Measurements from ENCODE around the gene OTP. TPM values are rescaled to one million over a fixed set of nuclear protein-coding genes. Genes with fewer than 3 reads are reported as not detected.
A peak's percentile ranks its signal among the peaks of the same experiment; 100 is the strongest.

The OTP gene
- total and polyA plus RNA-seq, 5 experiments from 2014 or later = not detected

DNA sequence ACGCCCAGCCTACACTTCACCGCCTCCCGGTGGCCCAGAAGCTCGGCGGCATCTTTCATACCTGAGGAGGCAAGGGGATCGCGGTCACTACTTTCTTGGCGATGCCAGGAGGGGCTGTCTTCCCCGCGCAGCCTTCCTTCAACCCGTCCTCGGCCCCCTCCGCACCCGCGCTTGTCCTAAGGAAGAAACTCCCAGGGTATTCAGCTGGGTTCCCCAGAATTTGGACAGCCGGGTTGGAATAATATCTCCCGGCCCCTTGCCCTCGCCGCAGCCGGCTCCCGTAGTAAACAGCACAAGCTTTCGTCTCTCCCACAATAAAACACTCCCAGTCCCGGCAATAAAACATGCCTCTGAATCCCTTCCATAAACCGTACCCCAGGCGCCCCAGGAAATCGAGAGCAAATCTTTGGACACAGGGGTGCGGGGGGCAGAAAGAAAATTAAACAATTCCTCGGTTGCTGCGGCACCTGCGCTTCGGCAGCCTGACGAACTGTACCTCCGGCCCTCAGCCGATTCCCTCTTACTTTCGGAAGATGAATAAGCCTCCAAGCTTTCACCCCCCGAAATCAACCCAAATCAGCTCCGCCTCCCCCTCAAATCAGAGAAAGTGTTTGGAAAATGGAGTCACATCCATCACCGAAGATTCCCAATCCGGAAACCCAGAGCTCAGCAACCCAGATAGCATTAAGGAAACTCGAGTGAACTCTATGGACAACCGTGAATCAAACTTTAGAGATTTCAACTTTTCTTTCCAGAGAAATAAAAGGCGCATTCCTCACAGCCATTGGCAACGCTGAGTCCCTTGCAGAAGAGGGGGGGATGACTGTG lies 1.1 kb downstream of the OTP start:
- Mint-ChIP-seq H3K27ac (peak overlapping the region in 5 of 10 donors; percentile 10 to 85 (median 49)), H3K36me3 (peaks cover 12 to 47% (median 15%) of the 10 kb centered on the region in 3 donors), H3K27me3 (peaks cover 47 to 81% (median 64%) of the 10 kb centered on the region in 5 donors), H3K4me3 (peak overlapping the region in 9 of 10 donors; percentile 50 to 68 (median 57)), H3K9me3 (peaks cover 4 to 55% (median 28%) of the 10 kb centered on the region in 9 donors), H3K4me1 (peaks cover 18 to 41% (median 24%) of the 10 kb centered on the region in 4 donors)
- ATAC-seq (no peak), DNase-seq (no peak)
- POLR2A ChIA-PET = interaction anchor here (0.6 kb wide), 1 partner anchor 9 kb away, joined by 3 read pairs; no protein-coding TSS in a partner anchor

DNA sequence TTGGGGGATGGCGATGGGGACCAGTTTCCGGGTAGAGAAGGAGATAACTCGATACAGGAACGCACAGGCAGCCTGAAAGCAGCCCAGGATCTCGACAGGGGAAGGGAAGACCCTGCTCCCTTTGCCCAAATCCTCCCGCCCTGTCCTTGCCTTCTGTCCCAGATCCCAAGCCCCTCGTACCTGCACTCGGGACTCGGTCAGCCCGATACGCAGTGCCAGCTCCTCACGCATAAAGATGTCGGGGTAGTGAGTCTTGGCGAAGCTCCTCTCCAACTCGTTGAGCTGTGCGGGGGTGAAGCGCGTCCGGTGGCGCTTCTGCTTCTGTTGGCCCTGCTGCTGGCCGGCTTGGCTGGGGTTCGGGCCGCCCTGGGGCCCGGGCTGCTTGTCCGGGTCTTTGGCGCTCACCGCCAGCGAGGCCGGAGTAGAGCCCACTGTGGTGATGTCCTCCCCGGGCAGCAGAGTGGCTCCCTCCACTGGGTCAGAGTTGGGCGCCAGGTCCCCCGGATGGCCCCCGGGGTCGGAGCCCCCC lies 1.8 kb downstream of the OTP start:
- Mint-ChIP-seq H3K27ac (peak overlapping the region in 1 of 10 donors; percentile 78), H3K27me3 (peaks cover 48 to 81% (median 64%) of the 10 kb centered on the region in 5 donors), H3K4me1 (peaks cover 20 to 42% (median 24%) of the 10 kb centered on the region in 4 donors), H3K36me3 (peaks cover 12 to 46% (median 15%) of the 10 kb centered on the region in 3 donors), H3K9me3 (peaks cover 4 to 57% (median 27%) of the 10 kb centered on the region in 9 donors), H3K4me3 (peak overlapping the region in 1 of 10 donors; percentile 20)
- DNase-seq (no peak), ATAC-seq (no peak)
- POLR2A ChIA-PET = no interaction called here

- Mint-ChIP-seq H3K27ac (peak overlapping the region in 2 of 10 donors; percentile 53 to 78), H3K4me3 (no peak overlapping the region), H3K4me1 (peaks cover 22 to 42% (median 26%) of the 10 kb centered on the region in 4 donors), H3K27me3 (peaks cover 48 to 81% (median 63%) of the 10 kb centered on the region in 5 donors), H3K9me3 (peaks cover 3 to 55% (median 29%) of the 10 kb centered on the region in 9 donors), H3K36me3 (peaks cover 12 to 44% (median 15%) of the 10 kb centered on the region in 3 donors)
- POLR2A ChIA-PET = no interaction called here
- ATAC-seq (no peak), DNase-seq (no peak)
Observed at GRCh38 chr5:77635917-77636640, 2.4 kb downstream of the OTP start.

DNA sequence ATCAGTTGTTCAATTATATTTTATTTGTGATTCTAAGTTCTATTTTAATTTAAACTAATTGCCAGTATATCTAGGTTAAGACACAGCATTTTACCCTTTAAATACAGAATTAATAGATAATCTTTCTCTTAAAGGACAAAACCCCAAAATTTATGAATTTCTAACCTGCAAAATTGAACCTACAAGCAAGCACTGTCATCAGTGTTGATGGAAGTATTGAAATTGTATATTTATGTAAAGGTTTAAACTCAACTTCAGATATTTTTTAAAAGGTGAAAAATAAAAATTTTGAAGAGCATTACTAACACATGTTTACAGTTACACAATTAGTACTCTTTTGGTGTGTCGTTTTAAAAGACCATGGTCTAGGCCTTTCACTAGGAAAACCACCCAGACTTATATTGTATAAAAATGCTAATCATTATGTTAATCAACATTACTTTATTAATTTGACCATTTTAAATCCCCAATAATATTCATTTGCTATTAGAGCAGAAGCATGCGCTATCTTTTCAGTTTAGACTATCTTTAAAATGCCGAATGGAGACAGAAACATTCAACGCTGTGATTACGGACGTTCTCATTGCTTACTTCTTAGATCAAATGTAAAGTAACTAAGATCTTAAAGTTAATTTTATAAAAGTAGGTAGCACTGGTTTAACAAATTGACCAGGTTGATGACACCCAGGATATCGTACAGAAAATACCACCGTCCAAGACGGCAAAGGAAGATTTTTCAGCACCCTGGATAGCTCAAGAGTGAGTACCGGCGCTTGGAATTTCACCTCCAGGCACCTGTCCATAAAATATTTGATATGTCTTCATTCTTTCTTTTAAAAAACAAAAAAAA lies 3.2 kb downstream of the OTP start:
- Mint-ChIP-seq H3K4me1 (peaks cover 18 to 39% (median 29%) of the 10 kb centered on the region in 4 donors), H3K9me3 (peaks cover 2 to 52% (median 28%) of the 10 kb centered on the region in 9 donors), H3K36me3 (peaks cover 11 to 44% (median 15%) of the 10 kb centered on the region in 3 donors), H3K4me3 (no peak overlapping the region), H3K27ac (no peak overlapping the region), H3K27me3 (peaks cover 50 to 81% (median 63%) of the 10 kb centered on the region in 5 donors)
- no peak for DNase-seq
- ATAC-seq = no peak
- POLR2A ChIA-PET = no interaction called here

DNA sequence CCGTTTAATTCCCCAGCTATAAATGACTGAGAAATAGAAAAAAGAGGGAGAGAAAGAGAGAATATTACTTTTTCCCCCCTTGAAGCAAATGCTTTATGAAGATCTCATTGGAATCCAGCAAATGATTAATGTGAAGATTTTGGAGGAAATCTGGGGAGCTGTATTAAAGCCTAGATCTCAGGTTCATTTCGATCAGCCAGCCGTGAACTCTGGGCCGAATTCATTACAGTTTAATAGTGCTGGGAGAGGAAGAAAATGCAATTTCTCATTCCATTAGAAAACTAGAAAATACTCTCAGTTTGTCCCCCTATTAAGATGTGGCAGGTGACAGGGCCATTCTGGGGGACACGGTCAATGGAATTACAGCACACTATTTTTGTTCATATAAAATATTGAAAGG lies 4.8 kb downstream of the OTP start:
- Mint-ChIP-seq H3K27me3 (peaks cover 52 to 78% (median 65%) of the 10 kb centered on the region in 5 donors), H3K4me3 (no peak overlapping the region), H3K9me3 (peaks cover 2 to 56% (median 26%) of the 10 kb centered on the region in 9 donors), H3K27ac (no peak overlapping the region), H3K4me1 (peaks cover 22 to 41% (median 33%) of the 10 kb centered on the region in 4 donors), H3K36me3 (peaks cover 11 to 47% (median 16%) of the 10 kb centered on the region in 3 donors)
- ATAC-seq (no peak), DNase-seq (no peak)
- POLR2A ChIA-PET = no interaction called here

DNA sequence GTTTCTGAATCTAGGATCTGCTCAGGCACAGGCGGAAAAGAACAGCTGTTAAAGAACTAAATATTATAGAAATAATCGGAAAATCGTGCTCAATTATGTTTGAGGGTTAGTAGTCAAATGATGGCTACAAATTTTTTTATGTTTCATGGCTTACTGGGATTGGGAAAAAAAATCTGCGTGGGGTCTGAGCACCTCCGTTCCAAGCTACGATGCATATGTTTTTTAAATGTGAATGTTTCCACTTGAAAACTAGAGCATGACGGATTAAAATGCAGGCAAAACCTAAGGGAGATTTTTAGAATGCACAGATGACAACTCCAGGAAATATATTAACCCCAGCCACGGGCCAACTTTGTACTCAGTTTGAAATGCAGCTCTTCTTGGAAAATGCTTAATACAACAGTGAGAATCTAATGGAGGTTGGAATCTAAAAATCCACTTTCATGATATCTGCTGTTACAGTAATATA lies 5.3 kb downstream of the OTP start:
- Mint-ChIP-seq H3K4me1 (peaks cover 22 to 42% (median 35%) of the 10 kb centered on the region in 4 donors), H3K36me3 (peaks cover 12 to 50% (median 18%) of the 10 kb centered on the region in 3 donors), H3K27me3 (peaks cover 54 to 79% (median 67%) of the 10 kb centered on the region in 5 donors), H3K4me3 (no peak overlapping the region), H3K9me3 (peaks cover 2 to 59% (median 26%) of the 10 kb centered on the region in 9 donors), H3K27ac (peak overlapping the region in 1 of 10 donors; percentile 73)
- DNase-seq (no peak), ATAC-seq (no peak)
- POLR2A ChIA-PET = no interaction called here

GRCh38 chr5:77632526-77633206 lies 5.8 kb downstream of the OTP start:
- peaks cover 20 to 37% (median 31%) of the 10 kb centered on the region in 4 donors for H3K4me1 Mint-ChIP-seq
- H3K36me3 Mint-ChIP-seq = peaks cover 10 to 47% (median 18%) of the 10 kb centered on the region in 3 donors
- peaks cover 52 to 75% (median 65%) of the 10 kb centered on the region in 5 donors for H3K27me3 Mint-ChIP-seq
- DNase-seq (no peak), ATAC-seq (no peak)
- POLR2A ChIA-PET = interaction anchor here (0.6 kb wide), 1 partner anchor 643 kb away, joined by 4 read pairs; no protein-coding TSS in a partner anchor
- H3K27ac Mint-ChIP-seq = peak overlapping the region in 2 of 10 donors; percentile 57 to 73
- peaks cover 2 to 57% (median 26%) of the 10 kb centered on the region in 9 donors for H3K9me3 Mint-ChIP-seq
- peak overlapping the region in 3 of 10 donors; percentile 19 to 62 (median 33) for H3K4me3 Mint-ChIP-seq

DNA sequence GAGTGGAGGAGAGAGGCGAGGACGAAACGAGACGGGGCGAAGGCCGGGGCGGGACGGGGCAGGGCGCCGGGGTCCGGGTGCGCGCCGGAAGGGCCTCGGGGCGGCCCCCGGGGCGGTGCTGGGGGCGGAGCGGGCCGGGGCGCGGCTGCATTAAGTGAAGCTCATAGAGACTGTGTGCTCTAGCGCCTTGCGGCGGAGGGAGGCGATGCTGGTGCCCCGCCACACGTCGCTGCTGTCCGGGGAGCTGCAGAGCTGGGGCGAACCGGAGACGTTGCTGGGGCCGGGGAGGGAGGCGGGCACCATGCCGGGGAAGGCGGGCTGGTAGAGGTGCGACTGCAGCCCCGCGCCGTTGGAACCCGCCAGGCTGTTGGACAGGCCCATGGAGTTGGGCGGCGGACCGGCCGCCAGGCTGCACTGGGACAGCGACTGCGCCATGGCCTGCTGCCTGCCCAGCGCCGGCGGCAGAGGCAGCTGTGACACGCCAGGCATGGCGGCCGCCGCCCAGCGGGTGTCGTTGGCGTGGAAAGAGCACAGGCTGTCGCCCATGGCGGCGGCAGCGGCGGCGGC lies 8.3 kb downstream of the OTP start:
- no peak overlapping the region for H3K27ac Mint-ChIP-seq
- peak overlapping the region; percentile 64 to 86 (median 80) for H3K4me3 Mint-ChIP-seq
- POLR2A ChIA-PET = interaction anchor here (1.1 kb wide), 1 partner anchor 138 kb away, joined by 3 read pairs; the partner anchor contains the start of gene WDR41
- peaks cover 14 to 30% (median 22%) of the 10 kb centered on the region in 4 donors for H3K4me1 Mint-ChIP-seq
- ATAC-seq (peak; percentile 73 to 77), DNase-seq (peak in 2 of 10 donors; percentile 38 to 66)
- H3K36me3 Mint-ChIP-seq = peaks cover 1 to 37% (median 10%) of the 10 kb centered on the region in 3 donors
- H3K27me3 Mint-ChIP-seq = peaks cover 48 to 75% (median 66%) of the 10 kb centered on the region in 5 donors
- H3K9me3 Mint-ChIP-seq = peaks cover 2 to 48% (median 19%) of the 10 kb centered on the region in 9 donors

DNA sequence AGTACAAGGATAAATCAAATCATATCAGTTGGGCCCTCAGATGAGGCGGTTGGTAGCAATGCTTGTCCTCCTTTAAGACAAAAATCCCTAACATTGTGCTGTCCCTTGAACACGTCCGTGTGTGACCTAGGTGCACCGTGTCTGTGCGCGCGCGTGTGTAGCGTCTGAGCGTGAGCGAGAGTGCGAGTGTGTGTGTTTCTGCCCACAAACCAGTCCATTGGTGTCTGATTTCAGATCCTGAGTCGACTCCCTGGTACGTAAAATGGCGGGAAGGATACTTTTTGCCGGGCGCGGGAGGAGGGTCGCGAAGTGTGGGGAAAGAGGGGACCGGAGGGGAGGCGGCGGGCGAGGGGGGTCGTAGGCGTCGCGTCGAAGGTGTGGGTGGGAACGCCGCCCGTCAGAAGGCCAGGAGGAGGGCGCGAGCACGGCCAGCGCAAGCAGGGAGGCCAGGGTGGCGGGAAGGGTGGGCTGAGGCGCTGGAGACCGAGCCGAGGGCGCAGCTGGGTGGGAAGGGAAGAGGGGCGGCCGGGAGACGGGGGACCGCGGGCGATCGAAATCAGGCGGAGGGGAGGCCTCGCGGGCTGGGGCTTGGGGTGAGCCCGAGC lies 8.9 kb downstream of the OTP start:
- peak overlapping the region in 1 of 10 donors; percentile 71 for H3K27ac Mint-ChIP-seq
- ATAC-seq (peak; percentile 13 to 29), DNase-seq (no peak)
- POLR2A ChIA-PET = no interaction called here
- peaks cover 1 to 37% (median 10%) of the 10 kb centered on the region in 3 donors for H3K36me3 Mint-ChIP-seq
- peaks cover 48 to 81% (median 71%) of the 10 kb centered on the region in 5 donors for H3K27me3 Mint-ChIP-seq
- peak overlapping the region; percentile 67 to 90 (median 84) for H3K4me3 Mint-ChIP-seq
- H3K9me3 Mint-ChIP-seq = peaks cover 2 to 46% (median 19%) of the 10 kb centered on the region in 9 donors
- peaks cover 14 to 30% (median 22%) of the 10 kb centered on the region in 4 donors for H3K4me1 Mint-ChIP-seq

- peak in 1 of 2 donors; percentile 3 for ATAC-seq
- H3K4me3 Mint-ChIP-seq = peak overlapping the region; percentile 67 to 90 (median 84)
- peak overlapping the region in 1 of 10 donors; percentile 71 for H3K27ac Mint-ChIP-seq
- H3K4me1 Mint-ChIP-seq = peaks cover 14 to 30% (median 22%) of the 10 kb centered on the region in 4 donors
- peaks cover 51 to 86% (median 73%) of the 10 kb centered on the region in 5 donors for H3K27me3 Mint-ChIP-seq
- peaks cover 1 to 35% (median 10%) of the 10 kb centered on the region in 3 donors for H3K36me3 Mint-ChIP-seq
- peaks cover 2 to 46% (median 19%) of the 10 kb centered on the region in 9 donors for H3K9me3 Mint-ChIP-seq
- POLR2A ChIA-PET = interaction anchor here (0.9 kb wide), 1 partner anchor 8 kb away, joined by 3 read pairs; no protein-coding TSS in a partner anchor
- no peak for DNase-seq
Observed at GRCh38 chr5:77628840-77629508, 9.5 kb downstream of the OTP start.

All from naive thymus-derived CD8-positive, alpha-beta T cell (primary cell).